GM12892 (cell line): ENCODE measurements around the gene JAML.

Experiments
- DNase-seq: peaks from one replicate; pipeline ENCODE4 v3.0.0; 2011; ENCODE audit not compliant: insufficient read length
- FAIRE-seq: peaks from 2 replicates; lab custom pipeline; 2011; peaks lifted over from hg19 to GRCh38; lab: Jason Lieb, UNC
- POLR2A ChIP-seq: IDR thresholded peaks from 2 replicates; pipeline ENCODE4 v1.6.1; 2011; ENCODE audit warnings: low read depth, low read length, control low read depth
- POLR2AphosphoS5 ChIP-seq: IDR thresholded peaks from 2 replicates; pipeline ENCODE4 v1.6.1; 2011; ENCODE audit warnings: low read depth, low read length, control low read depth
- TAF1 ChIP-seq: IDR thresholded peaks from 2 replicates; pipeline ENCODE4 v1.6.1; 2011; ENCODE audit warnings: low read depth, mild to moderate bottlenecking, control low read depth, low read length, borderline replicate concordance

The JAML gene

DNA sequence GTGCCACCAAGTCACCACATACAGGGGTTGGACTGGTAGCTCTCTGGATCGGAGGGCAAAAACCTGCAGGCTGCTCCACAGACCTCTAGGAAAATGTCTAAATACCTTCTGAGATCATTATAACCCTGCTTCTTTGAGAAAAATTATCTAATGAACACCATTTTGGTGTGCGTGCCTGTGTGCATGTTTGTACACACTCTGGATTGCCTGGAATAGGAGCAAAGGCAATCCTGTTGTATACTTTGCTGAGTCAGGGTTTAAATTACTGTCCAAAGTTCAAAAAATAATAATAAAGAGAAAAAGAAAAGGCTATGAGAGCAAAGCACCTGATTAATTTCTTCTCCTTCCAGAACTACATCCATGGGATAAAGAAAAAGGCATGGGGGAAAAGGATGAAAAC is 11.0 kb downstream of the JAML start:
- DNase-seq (no peak), FAIRE-seq (peak; percentile 5)
- no peak for TF ChIP-seq POLR2A
- no peak for TF ChIP-seq TAF1
- TF ChIP-seq POLR2AphosphoS5 = no peak

DNA sequence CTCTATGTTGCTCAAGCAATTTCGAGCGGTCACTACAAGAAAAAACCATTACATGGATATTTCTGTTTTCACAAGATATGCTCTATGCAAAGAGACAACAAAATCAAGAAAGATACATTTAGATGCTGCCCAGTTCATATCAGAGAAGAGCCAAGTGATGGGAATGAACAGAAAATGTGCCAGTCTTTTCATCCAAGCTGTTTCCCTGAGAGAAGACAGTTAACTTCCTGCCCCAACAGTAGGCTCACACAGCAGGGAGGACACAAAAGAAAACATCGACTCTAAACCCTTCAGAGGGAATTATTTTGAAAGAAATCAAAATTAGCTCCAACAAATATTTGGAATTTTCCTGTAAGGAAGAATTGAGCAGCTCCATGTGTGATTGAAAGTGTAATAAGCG is 11.6 kb downstream of the JAML start:
- no peak for FAIRE-seq
- TF ChIP-seq POLR2A (no peak), POLR2AphosphoS5 (no peak), TAF1 (no peak)
- no peak for DNase-seq

DNA sequence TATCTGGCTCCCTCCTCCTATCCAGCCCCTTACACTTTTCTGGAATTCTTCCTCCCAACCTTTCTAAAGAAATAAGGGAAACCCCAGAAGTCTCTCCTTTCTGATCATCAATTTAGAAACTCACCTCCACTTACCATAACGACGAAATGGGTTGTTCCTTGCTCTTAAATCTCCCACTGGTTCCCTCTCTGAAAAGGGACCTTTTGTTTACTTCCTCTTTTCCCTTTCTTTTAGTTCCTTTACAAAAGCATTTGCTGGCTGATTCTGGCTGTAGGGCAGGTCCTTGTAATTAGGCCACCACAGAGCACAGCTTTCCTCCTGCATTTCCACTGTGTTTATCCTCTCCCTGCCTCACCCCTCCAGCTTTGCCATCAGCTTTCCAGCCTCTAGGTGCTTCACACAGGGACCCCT is 12.0 kb downstream of the JAML start:
- no peak for DNase-seq
- TF ChIP-seq TAF1 (no peak), POLR2AphosphoS5 (no peak)
- FAIRE-seq = no peak

DNA sequence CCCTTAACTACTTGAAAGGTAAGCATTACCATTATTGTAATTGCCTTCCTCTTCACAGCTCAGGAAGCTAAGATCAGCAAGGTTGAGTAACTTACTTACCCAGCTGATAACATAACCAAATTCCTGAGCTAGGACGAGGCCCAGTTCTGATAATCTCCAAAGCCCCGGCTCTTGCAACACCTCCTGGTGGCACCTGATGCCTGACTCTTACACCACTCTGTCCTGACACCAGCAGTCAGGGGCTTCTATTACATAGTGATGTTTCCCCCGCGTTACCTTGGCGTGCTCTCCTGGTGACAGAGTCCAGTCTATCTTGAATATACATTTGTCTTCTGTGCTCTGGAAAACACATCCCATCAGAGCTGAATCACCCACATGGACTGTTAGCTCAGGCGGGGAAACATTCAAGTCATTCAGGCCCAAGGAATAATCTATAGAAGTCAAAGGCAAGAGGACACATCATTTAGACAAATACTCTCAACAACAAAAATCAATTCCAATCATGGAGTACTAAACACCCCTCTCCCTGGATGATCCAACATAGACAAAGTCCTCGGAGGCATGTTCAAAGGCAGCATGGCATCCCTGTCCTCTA is 12.6 kb downstream of the JAML start:
- TF ChIP-seq POLR2A (no peak), TAF1 (no peak), POLR2AphosphoS5 (no peak)
- DNase-seq (no peak), FAIRE-seq (no peak)

DNA sequence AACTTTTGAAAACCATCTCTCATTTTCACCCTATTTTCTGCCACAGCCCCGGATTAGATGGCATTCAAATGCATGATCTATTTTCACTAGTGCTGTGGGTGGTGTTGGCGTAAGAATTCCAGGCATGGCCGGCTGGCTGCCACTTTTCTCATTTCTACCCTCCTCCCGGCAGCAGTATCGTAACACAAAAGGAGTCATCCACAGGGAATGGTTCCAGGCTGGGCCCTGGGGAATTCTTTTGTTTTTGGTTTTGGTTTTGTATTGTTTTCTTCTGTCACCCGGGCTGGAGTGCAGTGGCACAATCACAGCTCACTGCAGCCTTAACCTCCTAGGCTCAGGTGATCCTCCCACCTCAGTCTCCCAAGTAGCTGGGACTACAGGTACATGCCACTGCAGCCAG is 13.8 kb downstream of the JAML start:
- DNase-seq (no peak), FAIRE-seq (no peak)
- TF ChIP-seq POLR2AphosphoS5 = no peak

DNA sequence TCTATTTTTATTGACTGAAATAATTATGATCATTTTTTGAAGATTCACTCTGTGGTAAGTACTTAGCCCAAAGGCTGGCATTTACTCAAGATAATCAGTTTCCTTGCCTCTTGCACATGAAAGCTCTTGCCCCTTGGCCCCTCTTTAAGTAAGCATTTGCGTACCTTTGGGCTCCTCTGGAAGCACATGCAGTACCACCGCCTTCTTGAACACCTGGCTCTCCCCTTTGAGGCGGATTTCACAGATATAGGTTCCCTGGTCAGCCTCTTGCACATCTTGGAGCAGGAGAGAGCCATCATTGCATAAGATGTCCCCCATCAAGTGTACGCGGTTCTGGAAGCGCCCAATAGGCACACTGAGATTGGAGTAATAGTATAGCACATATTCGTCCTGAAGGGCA is 14.5 kb downstream of the JAML start:
- FAIRE-seq = no peak
- DNase-seq = no peak
- TF ChIP-seq POLR2AphosphoS5 = no peak
- no peak for TF ChIP-seq TAF1
- no peak for TF ChIP-seq POLR2A

DNA sequence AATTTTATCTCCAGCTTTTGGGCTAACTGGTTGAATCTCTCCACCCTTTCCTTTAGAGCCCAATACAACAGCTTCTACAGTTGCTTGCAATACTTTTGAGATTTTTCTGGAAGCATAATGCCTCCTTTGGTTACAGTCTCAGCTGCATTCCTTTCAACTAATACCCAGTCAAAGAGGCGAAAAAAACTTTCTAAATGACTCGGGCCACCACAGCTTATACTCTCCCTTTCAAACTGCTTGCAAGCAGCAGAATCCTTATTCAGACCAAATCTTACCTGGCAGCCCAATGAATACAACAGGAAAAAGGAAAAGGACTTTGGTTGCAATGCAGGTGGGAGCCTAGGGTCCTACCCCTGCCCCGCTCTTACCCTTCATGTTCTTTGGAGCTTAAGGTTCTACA is 15.8 kb downstream of the JAML start:
- TF ChIP-seq POLR2A = no peak
- no peak for TF ChIP-seq POLR2AphosphoS5
- no peak for TF ChIP-seq TAF1
- DNase-seq = no peak
- peak; percentile 50 for FAIRE-seq

DNA sequence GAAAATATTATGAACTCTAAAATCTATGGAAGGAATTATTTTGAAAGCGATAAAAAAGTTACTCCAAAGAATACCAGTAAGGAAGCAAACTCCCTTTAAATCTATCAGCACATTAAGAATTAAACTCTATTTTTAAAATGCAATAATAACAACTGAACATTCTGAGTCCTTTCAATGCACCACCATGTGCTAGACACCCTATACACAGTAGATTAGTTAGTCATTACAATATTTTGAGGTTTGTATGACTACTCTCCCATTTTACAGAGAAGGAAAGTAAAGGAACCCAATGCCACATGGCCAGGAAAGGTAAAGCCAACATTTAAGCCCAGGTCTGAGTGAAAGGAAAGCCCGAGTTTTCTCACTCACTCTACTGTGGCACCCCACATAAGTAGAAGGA is 17.7 kb downstream of the JAML start:
- no peak for TF ChIP-seq POLR2AphosphoS5
- TF ChIP-seq POLR2A = no peak
- no peak for TF ChIP-seq TAF1
- DNase-seq (no peak), FAIRE-seq (no peak)

DNA sequence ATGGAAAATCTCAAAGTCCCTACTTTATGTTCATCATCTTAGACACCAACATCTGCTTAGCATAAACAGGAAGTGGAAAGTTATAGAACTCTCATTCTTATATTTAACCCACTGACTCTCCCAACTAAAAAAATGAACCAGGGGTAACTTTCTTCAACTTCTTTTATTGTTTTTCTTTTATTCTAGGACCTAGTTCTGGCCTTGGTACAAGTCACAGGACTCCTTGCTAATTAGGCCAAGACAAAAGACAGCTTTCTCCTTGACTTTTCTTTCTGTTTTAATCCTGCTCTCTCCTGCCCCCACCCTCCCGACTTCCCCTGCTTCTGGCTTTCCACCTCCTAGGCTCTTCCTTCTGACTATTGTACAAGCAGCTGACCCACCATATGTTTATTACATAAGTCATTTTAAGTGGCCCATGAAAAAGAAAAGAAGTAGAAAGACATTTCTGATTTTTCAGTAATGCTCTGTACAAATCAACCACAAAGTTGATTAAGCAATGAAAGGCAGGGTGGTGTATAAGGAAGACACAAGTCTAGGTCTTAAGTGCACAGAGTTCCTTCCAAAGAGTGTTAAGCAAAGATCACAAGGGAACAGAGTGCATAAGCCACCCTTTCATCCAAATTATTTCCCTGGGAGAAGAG is 18.3 kb downstream of the JAML start:
- TF ChIP-seq POLR2A (no peak), POLR2AphosphoS5 (no peak), TAF1 (no peak)
- FAIRE-seq (peak; percentile 36), DNase-seq (no peak)

DNA sequence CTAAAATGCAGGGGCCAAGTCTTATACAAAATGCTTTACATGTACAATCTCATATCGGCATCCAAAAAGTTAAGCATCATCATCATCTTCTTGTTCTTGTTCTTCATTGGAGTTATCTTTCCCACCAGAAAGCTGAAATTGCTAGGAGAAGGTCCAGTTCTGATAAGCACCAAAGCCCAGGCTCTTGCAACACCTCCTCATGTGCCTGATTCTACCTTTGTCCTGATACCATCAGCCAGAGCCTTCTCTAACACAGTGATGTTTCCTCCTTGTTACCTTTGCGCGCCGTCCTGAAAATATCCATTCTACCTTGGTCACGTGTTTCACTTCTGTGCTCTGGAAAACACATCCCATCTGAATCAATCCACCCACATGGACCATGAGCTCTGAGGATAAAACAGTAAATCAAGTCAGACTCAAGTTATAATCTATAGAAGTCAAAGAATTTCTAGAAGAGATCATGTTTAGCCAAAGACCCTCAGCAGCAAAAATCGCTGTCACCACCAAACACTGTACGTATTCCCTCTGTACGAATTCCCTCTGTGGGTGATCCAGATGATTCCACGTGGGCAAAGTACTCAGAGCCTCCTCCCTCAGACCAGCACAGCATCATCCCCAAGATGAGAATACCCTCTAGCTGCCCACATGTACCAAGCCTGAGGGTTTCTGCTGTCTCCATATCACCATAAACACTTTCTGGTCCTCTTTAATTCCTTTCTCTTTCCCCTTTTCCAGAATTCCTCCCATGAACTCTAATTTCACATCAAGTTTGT is 19.0 kb downstream of the JAML start:
- DNase-seq (no peak), FAIRE-seq (peak; percentile 54)
- TF ChIP-seq POLR2AphosphoS5 = no peak
- no peak for TF ChIP-seq TAF1
- TF ChIP-seq POLR2A = no peak

DNA sequence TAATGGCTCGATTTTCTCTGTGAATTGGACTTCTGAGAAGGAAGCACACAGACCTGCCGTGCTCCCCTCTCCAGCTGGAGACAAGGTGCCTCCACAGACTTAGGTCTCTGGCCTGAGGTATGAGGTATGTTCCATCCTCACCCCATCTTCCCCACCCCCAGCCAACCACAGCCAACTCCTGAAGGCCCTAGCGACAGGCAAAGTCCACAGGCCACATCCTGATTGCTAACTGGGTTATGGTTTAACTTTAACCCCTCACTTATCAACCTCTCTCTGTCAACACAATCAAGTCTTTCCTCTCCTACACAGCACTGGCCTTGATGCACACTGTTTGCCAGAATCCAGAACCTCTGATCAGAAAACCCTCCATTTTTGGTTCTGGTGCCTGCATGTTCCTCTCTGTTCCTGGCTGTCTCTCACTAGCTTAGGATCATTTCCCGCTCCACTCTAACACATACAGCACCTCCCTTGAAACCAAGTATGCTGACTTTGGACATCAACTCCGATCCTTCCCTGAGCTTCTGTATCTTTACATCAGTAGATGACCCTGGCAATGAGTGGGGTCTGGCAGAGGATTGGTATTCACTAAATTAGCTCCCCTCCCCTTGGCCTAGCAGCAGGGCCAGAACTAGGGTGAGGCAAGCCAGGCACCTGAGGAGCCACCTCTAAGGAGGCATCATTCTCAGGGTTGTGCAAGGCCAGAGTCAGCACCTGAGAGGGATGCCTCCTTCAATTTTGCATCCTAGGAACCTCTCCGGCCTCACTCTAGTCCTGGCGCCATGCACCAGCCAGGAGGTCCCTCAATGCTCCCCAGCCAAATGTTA is 22.0 kb downstream of the JAML start:
- TF ChIP-seq TAF1 (no peak), POLR2AphosphoS5 (no peak), POLR2A (no peak)
- FAIRE-seq (peak; percentile 17), DNase-seq (no peak)

DNA sequence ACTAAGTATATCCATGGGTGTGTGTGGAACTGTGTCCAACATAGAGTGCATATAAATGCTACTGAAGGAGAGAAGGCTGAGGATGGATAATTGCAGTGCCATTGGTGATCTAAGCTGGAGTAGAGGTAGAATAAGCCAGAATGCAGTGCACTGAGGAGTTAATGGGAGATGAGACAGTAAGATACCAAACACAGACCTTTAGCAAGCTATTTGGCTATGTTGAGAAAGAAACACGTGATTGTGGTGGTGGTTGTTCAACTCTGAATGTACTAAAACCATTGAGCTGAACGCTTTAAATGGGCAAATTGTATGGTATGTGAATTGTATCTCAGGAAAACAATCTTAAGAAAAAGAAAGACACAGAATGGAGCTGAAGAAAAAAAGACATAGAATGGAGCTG is 22.8 kb downstream of the JAML start:
- no peak for FAIRE-seq
- DNase-seq = no peak
- no peak for TF ChIP-seq TAF1
- TF ChIP-seq POLR2AphosphoS5 = no peak
